GM18868 (cell line): ENCODE data around the gene DNASE1L2.
"Not testable (repeated sequence)": the region's sequence is repeated elsewhere in the genome, so short reads cannot be mapped to it uniquely, and the experiment has no call there.

ENCODE experiments used
- ATAC-seq: cut with Tn5 transposase; IDR thresholded peaks from one replicate; pipeline ENCODE4 v1.9.1; 2021; ENCODE audit warnings: mild to moderate bottlenecking, moderate library complexity; ENCODE audit not compliant: unreplicated experiment

The DNASE1L2 gene

GRCh38 chr16:2238150-2238837 is 2.0 kb downstream of the DNASE1L2 start:
- ATAC-seq = no peak

GRCh38 chr16:2238838-2239675 is 2.8 kb downstream of the DNASE1L2 start:
- no peak for ATAC-seq

GRCh38 chr16:2240331-2240730 is 4.1 kb downstream of the DNASE1L2 start:
- not testable (repeated sequence) for ATAC-seq

- no peak for ATAC-seq
Measured at GRCh38 chr16:2242598-2242997, 6.4 kb downstream of the DNASE1L2 start.

GRCh38 chr16:2243031-2243528 is 6.8 kb downstream of the DNASE1L2 start:
- ATAC-seq = no peak

GRCh38 chr16:2243781-2244180 is 7.5 kb downstream of the DNASE1L2 start:
- ATAC-seq = no peak

- ATAC-seq = no peak
Measured at GRCh38 chr16:2244301-2244700, 8.1 kb downstream of the DNASE1L2 start.

- no peak for ATAC-seq
Measured at GRCh38 chr16:2244926-2245795, 8.9 kb downstream of the DNASE1L2 start.

GRCh38 chr16:2246301-2246885 is 10.1 kb downstream of the DNASE1L2 start:
- no peak for ATAC-seq

- ATAC-seq = no peak
Measured at GRCh38 chr16:2250652-2251295, 14.5 kb downstream of the DNASE1L2 start.

GRCh38 chr16:2251296-2252111 is 15.3 kb downstream of the DNASE1L2 start, which contains the start of gene ECI1:
Gene ECI1, minus strand, starts transcription at chr16:2251587. Its CDS starts 21 bp downstream, at chr16:2251566.
- peak; percentile 89 for ATAC-seq

- ATAC-seq = no peak
Measured at GRCh38 chr16:2252806-2253148, 16.5 kb downstream of the DNASE1L2 start.

- ATAC-seq = no peak
Measured at GRCh38 chr16:2253293-2253692, 17.0 kb downstream of the DNASE1L2 start.

- ATAC-seq = no peak
Measured at GRCh38 chr16:2256531-2257140, 20.4 kb downstream of the DNASE1L2 start.

- ATAC-seq = no peak
Measured at GRCh38 chr16:2257726-2258125, 21.5 kb downstream of the DNASE1L2 start.

GRCh38 chr16:2258530-2258929 is 22.3 kb downstream of the DNASE1L2 start:
- ATAC-seq = not testable (repeated sequence)

GRCh38 chr16:2260250-2260649 is 24.0 kb downstream of the DNASE1L2 start:
- no peak for ATAC-seq

- not testable (repeated sequence) for ATAC-seq
Measured at GRCh38 chr16:2263026-2263425, 26.8 kb downstream of the DNASE1L2 start.

- not testable (repeated sequence) for ATAC-seq
Measured at GRCh38 chr16:2266887-2267286, 30.6 kb downstream of the DNASE1L2 start.
